CD4-positive, alpha-beta T cell treated with Interferon gamma for 1 hour (primary cell): ENCODE data around the gene PPDPF.
A peak's percentile ranks its signal among the peaks of the same experiment; 100 is the strongest.
"Not testable (repeated sequence)": the region's sequence is repeated elsewhere in the genome, so short reads cannot be mapped to it uniquely, and the experiment has no call there.

Experiments used
- DNase-seq: peaks from one replicate; pipeline ENCODE4 v3.0.0-alpha.2; 2020

The PPDPF gene

DNA sequence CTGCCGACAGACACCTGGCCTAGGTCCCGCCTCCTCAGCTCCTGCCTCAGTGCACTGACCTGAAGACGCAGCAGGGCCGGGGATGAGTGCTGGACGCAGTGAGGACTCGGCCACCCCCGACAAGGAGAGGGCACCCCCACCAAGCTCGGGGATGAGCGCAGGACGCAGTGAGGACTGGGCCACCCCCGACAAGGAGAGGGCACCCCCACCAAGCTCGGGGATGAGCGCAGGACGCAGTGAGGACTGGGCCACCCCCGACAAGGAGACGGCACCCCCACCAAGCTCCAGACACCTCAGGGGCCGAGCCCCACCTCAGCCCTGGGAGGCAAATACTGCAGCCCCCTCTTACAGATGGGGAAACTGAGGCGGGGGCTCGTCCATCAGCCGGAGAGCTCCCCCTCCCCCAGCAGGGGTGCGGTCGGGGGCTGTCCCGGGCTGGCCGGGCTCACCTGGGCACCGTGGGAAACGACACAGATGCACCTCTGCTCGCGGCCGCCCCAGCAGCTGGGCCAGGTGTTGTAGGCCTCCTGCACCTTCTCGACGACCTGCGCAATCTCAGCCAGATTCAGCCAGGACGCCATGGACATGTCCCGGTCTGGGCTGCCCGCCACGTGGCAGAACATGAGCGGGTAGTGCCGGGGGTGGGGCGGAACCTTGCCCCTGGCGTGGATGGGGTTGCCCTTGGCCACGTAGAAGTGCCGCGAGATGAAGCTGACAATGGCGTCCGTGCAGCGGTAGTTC is 46.0 kb downstream of the PPDPF start:
- no peak for DNase-seq

DNA sequence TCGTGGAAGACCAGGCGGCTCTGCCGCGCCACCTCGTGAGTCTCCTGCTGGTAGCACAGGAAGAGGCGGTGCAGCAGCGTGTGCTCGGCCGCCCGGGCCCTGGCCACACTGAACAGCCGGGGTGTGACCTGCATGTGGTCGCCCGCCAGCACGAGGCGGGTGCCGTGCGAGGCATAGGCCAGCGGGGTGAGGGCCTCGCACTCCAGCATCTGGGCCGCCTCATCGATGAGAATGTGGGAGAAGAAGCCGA is 46.5 kb downstream of the PPDPF start:
- DNase-seq = no peak

DNA sequence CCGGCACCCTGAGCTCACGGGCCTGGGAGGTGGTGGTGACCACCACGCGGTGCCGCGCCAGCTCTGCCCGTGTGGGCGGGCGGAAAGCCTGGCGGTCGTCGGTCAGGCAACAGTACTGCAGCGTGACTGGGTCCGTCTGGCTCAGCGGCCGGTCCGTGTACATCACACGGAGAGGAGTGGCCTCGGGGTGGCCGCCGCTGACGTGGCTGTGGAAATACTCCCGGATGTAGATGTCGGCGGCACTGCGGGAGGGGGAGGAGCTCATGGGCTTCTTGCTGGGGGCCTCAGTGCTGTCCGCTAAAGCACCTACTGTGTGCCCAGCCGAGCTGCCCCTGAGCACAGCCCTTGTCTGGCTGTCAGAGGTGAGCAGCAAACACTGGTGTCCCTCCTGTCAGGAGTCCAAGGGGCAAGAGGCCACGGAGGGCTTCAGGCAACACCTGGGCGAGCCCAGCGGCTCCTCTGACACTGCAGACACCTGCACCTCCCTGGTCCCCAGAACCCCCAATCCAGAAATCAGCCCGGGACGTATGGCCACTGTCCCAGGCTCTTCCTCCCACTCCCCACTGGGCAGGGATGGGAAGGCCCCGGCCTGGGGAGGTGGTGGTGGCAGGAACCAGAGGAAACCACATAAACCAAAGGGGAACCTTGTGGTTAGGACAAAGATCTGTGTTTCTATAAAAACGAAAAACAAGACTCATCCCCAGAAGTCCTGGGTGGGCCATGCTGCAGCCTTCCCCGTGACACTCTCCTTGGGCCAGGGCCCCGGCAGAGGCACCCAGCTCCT is 47.0 kb downstream of the PPDPF start:
- peak; percentile 74 for DNase-seq

DNA sequence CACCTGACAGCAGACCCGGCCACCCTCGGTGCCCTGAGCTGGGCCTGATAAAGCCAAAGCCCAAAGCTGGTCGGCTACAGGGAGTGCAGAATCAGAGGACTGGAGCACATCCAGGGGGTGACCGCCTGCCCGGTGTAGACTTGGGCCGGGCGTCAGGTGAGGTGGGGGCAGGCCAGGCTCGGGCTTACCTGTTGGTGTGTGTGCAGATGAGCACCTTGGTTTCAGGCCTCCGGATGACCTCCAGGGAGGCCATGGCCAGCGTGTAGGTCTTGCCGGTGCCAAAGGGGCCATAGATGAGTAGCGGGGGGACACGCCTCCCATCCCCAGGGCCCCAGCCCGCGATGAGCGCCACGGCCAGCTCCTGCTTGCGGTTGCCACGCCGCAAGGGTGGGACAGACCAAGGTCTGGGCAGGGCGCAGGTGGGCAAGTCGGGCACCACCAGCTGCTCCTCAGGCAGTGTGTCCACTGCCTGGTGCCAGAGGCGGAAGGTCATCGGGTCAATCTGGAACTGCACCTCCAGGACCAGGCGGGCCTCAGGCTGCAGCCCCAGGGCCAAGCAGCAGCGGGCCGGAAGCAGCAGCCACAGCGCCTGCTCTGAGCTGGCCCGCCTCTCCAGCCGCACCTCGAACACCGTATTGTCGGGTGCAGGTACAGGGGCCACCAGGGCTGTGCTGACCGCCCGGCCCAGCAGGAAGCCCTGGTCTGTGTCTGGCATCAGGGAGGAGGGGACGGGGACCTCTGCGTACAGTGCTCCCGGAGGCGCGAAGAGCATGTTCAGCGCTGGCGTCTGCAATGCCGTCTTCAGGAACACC is 47.8 kb downstream of the PPDPF start:
- DNase-seq = no peak

DNA sequence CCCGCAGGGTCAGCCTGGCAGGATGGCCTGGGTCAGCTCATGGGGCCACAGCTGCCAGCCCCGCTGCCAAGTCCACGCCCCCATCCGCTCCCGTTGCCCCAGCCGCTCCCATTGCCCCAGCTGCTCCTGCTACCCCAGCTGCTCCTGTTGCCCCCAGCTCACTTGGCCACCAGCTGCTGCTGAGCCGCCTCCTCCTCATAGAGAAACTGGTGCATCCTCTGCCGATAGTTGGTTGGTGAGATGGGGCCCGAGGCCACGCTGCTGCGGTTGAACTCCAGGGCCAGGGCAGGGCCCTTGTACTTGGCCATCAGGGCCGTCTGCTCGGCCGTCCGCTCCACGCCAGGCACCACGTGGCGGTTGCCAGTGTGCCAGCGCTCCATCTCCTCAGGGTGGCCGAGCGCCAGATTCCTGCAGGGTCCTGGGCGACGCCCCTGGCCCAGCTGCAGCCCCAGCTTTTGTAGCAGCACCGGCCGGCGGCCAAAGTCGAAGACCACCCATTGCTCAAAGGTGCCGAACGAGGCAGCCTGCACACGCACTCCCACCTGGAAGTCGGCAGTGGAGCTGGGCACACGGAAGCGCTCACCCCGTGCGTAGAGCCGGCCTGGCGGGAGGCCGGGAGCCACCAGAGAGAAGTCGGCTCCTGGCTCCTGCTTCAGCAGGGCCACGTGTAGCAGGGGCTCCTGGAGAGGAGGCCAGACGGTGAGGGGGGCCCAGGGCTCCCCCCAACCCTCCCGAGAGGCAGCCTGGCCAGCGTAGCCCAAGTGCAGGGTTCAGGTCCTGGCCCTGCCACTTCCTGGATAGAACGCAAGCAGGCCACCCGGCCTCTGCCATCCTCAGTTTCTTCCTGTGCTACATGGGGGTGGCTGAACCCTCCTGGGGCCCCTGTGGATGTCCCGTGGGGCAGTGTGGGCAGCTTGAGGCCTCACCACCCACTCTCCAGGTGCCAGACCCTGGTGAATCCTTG is 48.7 kb downstream of the PPDPF start:
- no peak for DNase-seq

DNA sequence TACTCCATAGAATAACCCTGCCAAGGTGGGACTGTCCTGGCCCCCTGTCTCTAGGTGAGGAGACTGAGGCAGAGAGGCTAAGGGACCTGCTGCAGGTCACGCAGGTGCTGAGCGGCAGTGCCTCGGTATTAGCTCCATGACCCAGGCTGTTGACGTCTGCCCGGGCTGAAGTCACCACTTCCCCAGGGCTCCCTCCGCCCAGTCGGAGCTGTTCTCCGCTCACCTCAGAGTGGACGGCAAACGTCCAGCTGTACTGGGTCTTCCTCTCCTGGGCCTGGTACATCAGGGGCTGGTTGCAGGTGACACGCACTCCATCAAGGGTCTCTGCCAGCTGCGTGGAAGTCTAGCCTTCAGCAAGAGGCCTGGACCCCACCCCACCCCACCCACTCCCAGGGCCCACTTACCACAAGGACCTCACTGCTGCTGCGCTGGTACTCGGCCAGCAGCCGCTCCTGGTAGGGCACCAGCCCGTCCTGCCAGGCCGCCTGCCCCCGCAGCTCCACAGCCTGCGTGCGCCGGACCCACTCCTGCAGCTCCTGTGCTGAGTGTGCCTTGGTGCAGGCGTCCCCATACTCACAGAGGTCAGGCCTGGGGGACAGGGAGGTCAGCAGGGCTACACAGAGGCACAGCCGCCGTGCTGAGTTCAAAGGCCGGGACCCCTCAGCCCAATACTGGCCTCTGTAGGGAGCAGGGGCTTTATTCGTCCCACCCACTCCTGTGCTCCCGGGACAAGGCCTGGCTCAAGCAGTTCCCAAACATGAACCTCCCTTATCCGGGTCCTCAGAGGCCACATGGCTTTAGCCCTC is 49.9 kb downstream of the PPDPF start:
- DNase-seq = no peak

DNA sequence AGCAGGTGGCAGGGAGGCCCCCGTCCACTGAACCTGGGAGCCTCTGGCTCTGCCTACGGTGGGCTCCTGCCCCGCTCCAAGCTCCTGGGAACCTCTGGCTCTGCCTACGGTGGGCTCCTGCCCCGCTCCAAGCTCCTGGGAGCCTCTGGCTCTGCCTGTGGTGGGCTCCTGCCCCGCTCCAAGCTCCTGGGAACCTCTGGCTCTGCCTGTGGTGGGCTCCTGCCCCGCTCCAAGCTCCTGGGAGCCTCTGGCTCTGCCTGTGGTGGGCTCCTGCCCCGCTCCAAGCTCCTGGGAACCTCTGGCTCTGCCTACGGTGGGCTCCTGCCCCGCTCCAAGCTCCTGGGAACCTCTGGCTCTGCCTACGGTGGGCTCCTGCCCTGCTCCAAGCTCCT is 50.5 kb downstream of the PPDPF start:
- DNase-seq = not testable (repeated sequence)
